DOHH2 (cell line): ENCODE results near the gene SRGN.

Experiments used
- H3F3A ChIP-seq: fragments of 200-600 bp; sonication (generic), shearing (Covaris generic); 2 replicates; pipeline ENCODE4 v1.6.0; 2016; ENCODE audit warnings: antibody characterized with exemption, mild to moderate bottlenecking; ENCODE audit not compliant: control insufficient read depth, insufficient read depth
- H3K27ac ChIP-seq: fragments of 200-600 bp; sonication (generic); 2 replicates; pipeline ENCODE4 v1.5.1; 2014; ENCODE audit warnings: low read depth, mild to moderate bottlenecking, low read length, moderate library complexity
- H3K27me3 ChIP-seq: fragments of 200-600 bp; sonication (generic); 2 replicates; pipeline ENCODE4 v1.6.1; 2014; ENCODE audit warnings: mild to moderate bottlenecking, low read length, mixed read lengths; ENCODE audit not compliant: control insufficient read depth
- H3K36me3 ChIP-seq: fragments of 200-600 bp; sonication (generic); 2 replicates; pipeline ENCODE4 v1.6.1; 2014; ENCODE audit warnings: mild to moderate bottlenecking, low read length, moderate library complexity, mixed read lengths; ENCODE audit not compliant: control insufficient read depth
- H3K4me1 ChIP-seq: fragments of 200-600 bp; sonication (generic); 2 replicates; pipeline ENCODE4 v1.6.1; 2014; ENCODE audit warnings: mild to moderate bottlenecking, low read length, mixed read lengths; ENCODE audit not compliant: control insufficient read depth
- H3K4me2 ChIP-seq: fragments of 200-600 bp; sonication (generic); 2 replicates; pipeline ENCODE4 v1.6.0; 2014; ENCODE audit warnings: mild to moderate bottlenecking, low read length, moderate library complexity
- H3K4me3 ChIP-seq: fragments of 200-600 bp; sonication (generic); 2 replicates; pipeline ENCODE4 v1.5.1; 2014; ENCODE audit warnings: mild to moderate bottlenecking, low read length, mixed read lengths
- H3K79me2 ChIP-seq: fragments of 200-600 bp; sonication (generic); 2 replicates; pipeline ENCODE4 v1.6.1; 2014; ENCODE audit warnings: mild to moderate bottlenecking, low read length, mixed read lengths; ENCODE audit not compliant: control insufficient read depth
- H3K9me2 ChIP-seq: fragments of 200-600 bp; sonication (generic); replicated peaks from 2 replicates; pipeline ENCODE4 v1.6.1; 2014; ENCODE audit warnings: mild to moderate bottlenecking, low read length, mixed read lengths; ENCODE audit not compliant: control insufficient read depth
- H3K9me3 ChIP-seq: fragments of 200-600 bp; sonication (generic); 2 replicates; pipeline ENCODE4 v1.6.1; 2014; ENCODE audit warnings: antibody characterized with exemption, low read length, mixed read lengths; ENCODE audit not compliant: control insufficient read depth, insufficient read depth
- H4K20me1 ChIP-seq: fragments of 200-600 bp; sonication (generic); 2 replicates; pipeline ENCODE4 v1.6.0; 2014; ENCODE audit warnings: low read depth, mild to moderate bottlenecking, antibody characterized with exemption, low read length, moderate library complexity; ENCODE audit not compliant: control insufficient read depth, insufficient read depth
- EZH2phosphoT487 ChIP-seq: fragments of 200-600 bp; sonication (generic); IDR thresholded peaks from 2 replicates; pipeline ENCODE4 v1.6.1; 2017; ENCODE audit warnings: borderline replicate concordance, mild to moderate bottlenecking, antibody characterized with exemption, low read length, moderate library complexity, mixed read lengths
- TF ChIP-seq, protein P1 (sequence below): fragments of 200-600 bp; sonication (generic); IDR thresholded peaks from one replicate; pipeline ENCODE4 v1.5.1; 2014; ENCODE audit warnings: antibody characterized with exemption, mild to moderate bottlenecking, low read depth, low read length; ENCODE audit not compliant: poor library complexity, severe bottlenecking

The SRGN gene

DNA sequence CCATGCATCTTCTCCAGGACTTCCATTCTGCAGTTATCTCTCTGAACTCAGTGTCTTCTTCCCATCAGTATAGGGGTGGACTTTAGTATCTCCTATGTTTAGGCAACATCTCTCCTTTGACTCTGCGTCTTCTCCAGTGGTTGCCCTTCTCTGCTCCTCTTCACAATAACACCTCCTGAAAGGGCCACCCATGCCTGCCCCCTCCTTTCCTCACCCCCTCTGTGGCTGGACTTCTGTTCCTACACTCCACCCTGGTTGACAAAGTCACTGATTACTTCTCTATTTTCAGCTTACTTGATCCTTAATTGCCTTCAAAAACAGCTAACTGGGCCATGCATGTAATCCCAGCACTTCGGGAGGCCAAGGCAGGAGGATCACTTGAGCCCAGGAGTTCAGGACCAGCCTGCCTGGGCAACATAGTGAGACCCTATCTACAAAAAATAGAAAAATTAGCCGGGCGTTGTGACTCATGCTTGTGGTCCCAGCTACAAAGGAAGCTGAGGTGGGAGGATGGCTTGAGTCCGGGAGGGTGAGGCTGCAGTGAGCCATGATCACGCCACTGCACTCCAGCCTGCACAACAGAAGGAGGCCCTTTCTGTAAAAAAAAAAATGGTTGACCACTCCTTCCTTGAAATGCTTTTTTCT, 13.7 kb downstream of the SRGN start:
- no peaks in the 10 kb centered on the region for H3K79me2 ChIP-seq
- no peaks in the 10 kb centered on the region for H4K20me1 ChIP-seq
- no peaks in the 10 kb centered on the region for H3K9me2 ChIP-seq
- H3K4me2 ChIP-seq: no peak overlapping the region
- H3K27ac ChIP-seq: no peak overlapping the region
- no peaks in the 10 kb centered on the region for H3K4me1 ChIP-seq
- H3K27me3 ChIP-seq: no peaks in the 10 kb centered on the region
- no peaks in the 10 kb centered on the region for H3K36me3 ChIP-seq
- no peak overlapping the region for H3K4me3 ChIP-seq
- no peaks in the 10 kb centered on the region for H3F3A ChIP-seq
- TF ChIP-seq, protein P1, sequence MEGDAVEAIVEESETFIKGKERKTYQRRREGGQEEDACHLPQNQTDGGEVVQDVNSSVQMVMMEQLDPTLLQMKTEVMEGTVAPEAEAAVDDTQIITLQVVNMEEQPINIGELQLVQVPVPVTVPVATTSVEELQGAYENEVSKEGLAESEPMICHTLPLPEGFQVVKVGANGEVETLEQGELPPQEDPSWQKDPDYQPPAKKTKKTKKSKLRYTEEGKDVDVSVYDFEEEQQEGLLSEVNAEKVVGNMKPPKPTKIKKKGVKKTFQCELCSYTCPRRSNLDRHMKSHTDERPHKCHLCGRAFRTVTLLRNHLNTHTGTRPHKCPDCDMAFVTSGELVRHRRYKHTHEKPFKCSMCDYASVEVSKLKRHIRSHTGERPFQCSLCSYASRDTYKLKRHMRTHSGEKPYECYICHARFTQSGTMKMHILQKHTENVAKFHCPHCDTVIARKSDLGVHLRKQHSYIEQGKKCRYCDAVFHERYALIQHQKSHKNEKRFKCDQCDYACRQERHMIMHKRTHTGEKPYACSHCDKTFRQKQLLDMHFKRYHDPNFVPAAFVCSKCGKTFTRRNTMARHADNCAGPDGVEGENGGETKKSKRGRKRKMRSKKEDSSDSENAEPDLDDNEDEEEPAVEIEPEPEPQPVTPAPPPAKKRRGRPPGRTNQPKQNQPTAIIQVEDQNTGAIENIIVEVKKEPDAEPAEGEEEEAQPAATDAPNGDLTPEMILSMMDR: no peak
- TF ChIP-seq EZH2phosphoT487: no peak
- no peaks in the 10 kb centered on the region for H3K9me3 ChIP-seq

DNA sequence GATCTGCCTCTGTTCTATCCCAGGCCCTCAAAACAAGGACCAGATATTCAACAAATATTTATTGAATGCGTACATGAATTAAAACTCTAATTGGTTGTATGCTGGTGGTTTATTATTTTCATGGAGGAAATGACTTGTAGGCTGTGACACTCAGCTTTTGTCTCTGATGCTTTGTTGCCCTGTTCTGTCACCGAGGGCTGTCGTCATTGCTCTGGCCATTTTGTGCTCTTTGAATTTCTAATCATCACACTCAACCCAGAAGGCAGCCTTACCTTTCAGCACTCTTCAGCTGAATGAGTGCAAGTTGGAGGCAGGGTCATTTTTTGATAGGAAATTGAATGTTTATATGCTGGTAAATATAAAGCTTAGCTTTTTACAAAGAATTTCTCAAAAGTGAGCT, 14.5 kb downstream of the SRGN start:
- Histone ChIP-seq H3K4me3 (no peak overlapping the region), H3K4me1 (no peaks in the 10 kb centered on the region), H3K27me3 (no peaks in the 10 kb centered on the region), H3K36me3 (no peaks in the 10 kb centered on the region), H3K27ac (no peak overlapping the region), H3K9me3 (no peaks in the 10 kb centered on the region), H3K79me2 (no peaks in the 10 kb centered on the region), H3K4me2 (no peak overlapping the region), H3K9me2 (no peaks in the 10 kb centered on the region), H4K20me1 (no peaks in the 10 kb centered on the region), H3F3A (no peaks in the 10 kb centered on the region)
- TF ChIP-seq, protein P1: no peak
- no peak for TF ChIP-seq EZH2phosphoT487

DNA sequence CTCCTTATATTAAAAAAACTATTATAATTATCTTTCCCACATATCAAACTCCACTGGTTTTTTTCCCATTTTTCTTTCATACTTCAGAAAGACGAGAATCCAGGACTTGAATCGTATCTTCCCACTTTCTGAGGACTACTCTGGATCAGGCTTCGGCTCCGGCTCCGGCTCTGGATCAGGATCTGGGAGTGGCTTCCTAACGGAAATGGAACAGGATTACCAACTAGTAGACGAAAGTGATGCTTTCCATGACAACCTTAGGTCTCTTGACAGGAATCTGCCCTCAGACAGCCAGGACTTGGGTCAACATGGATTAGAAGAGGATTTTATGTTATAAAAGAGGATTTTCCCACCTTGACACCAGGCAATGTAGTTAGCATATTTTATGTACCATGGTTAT, 15.9 kb downstream of the SRGN start:
- no peak overlapping the region for H3K4me3 ChIP-seq
- no peaks in the 10 kb centered on the region for H4K20me1 ChIP-seq
- no peaks in the 10 kb centered on the region for H3K9me3 ChIP-seq

More for the DNA sequence above, 15.9 kb downstream of the SRGN start:
- Histone ChIP-seq H3K9me2 (no peaks in the 10 kb centered on the region), H3K79me2 (no peaks in the 10 kb centered on the region), H3F3A (no peaks in the 10 kb centered on the region), H3K4me2 (no peak overlapping the region), H3K36me3 (no peaks in the 10 kb centered on the region), H3K27me3 (no peaks in the 10 kb centered on the region), H3K27ac (no peak overlapping the region), H3K4me1 (no peaks in the 10 kb centered on the region)
- no peak for TF ChIP-seq EZH2phosphoT487
- TF ChIP-seq, protein P1: no peak
